Brain pericyte (primary cell): ENCODE results near the gene ALPP.
"Not testable (repeated sequence)": the region's sequence is repeated elsewhere in the genome, so short reads cannot be mapped to it uniquely, and the experiment has no call there.

ENCODE experiments used
- DNase-seq: peaks from one replicate; pipeline ENCODE4 v3.0.0-alpha.2; 2012; ENCODE audit warnings: low read depth, low spot score

The ALPP gene

DNA sequence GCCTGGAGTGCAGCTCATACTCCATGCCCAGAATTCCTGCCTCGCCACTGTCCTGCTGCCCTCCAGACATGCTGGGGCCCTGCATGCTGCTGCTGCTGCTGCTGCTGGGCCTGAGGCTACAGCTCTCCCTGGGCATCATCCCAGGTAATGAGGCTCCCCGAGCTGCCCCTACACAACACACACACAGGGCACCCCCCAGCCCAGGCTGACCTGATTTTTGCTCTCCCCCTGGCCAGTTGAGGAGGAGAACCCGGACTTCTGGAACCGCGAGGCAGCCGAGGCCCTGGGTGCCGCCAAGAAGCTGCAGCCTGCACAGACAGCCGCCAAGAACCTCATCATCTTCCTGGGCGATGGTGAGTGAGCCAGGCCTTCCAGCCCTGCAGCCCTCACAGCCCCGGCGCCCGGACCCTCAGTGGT is at the start of gene ALPP:
Gene ALPP, plus strand, starts transcription at position 17 of the 417 bp plus-strand sequence. Its CDS starts 52 bp downstream, at position 69.
- not testable (repeated sequence) for DNase-seq

DNA sequence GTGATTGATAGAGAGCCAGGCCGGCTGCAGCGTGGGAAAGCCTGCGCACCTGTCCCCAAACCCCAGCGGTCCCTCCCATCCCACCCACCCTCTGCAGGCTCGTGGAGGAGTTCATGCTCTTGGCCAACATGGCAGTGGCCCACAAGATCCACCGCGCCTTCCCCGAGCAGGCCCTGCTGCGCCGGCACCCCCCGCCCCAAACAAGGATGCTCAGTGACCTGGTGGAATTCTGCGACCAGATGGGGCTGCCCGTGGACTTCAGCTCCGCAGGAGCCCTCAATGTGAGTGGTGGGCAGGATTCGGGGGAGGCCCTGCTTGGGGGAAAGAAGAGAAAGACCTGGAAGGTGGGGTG is 48.9 kb upstream of the ALPP start:
- DNase-seq, result no peak

DNA sequence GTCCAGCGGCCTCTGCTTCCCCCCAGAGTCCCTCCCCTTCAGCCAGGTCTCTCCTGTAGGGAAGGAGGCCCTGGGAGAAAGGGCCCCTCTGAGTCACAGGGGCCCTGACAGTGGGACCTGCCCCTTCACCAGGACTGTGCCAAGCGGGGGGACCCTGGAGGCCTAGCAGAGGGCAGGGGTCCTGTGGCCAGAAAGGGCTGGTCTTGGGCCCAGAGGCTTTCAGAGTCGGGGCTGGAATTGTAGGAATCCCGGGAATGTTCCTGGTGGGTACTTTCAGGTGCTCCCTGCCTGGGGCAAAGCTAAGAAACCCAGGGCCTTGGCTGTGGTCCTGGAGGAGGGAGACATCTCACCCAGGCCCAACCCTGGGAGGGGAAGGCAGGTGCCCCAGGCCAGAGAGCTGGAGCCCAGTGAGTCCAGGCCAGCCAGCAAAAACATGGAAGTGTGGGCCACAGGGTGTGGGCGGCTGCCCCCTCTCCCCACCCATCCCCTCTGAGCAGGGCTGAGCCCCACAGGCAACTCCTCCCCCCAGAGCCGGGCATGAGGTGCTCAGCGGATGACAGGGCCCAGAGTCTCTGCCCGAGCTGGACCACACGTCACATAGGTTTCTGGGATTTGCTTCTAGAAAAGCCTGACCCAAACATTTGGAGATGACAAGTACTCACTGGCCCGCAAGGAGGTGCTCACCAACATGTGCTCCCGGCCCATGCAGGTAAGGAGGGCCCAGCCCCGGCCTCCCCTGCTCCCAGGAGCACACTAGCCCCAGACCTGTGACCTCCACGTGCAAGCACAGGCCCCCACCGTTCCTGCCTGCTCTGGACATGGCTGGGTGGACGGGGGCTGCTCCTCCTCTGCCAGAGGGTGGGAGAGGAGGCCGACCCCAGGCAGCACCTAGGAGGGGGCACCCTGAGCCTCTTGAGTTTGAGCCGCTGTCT is 48.2 kb upstream of the ALPP start:
- no peak for DNase-seq

DNA sequence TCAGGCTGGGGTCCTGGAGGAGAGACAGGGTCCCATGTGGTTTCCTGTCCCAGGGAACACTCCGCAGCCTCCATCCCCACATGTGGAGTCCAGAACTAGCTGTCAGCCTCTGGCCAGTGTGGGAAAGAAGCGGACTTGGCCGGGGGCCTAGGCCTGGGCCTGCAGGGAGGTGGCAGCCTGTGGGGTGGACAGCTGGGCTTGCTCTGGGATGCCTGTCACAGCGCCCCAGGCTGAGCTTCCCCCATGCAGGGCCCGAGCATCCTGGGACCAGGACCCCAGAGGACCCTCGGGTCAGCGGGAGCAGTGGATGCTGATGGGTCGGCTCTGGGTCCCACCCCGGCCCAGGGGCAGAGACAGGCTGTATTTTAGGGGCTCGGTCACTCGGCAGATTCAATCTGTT is 47.5 kb upstream of the ALPP start:
- not testable (repeated sequence) for DNase-seq

DNA sequence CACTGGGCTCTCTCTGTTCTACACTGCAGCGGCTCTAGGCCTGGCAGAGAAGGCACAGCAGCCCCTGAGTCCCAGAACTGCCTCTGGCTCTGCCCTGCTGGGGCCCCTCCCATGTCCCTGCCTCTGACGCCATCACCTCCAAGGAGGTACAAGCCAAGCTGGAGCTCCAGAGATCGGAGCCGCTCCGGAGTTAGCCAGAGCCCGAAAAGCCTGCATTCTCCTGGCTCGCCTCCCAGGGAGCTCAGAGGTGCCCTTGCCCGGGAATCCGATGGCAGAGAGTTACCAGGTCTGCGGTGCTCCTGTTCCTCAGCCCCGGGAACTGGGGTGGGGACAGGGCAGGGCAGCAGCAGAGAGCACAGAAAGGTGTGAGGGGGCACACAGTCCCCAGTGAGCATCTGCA is 46.9 kb upstream of the ALPP start:
- DNase-seq, result not testable (repeated sequence)

DNA sequence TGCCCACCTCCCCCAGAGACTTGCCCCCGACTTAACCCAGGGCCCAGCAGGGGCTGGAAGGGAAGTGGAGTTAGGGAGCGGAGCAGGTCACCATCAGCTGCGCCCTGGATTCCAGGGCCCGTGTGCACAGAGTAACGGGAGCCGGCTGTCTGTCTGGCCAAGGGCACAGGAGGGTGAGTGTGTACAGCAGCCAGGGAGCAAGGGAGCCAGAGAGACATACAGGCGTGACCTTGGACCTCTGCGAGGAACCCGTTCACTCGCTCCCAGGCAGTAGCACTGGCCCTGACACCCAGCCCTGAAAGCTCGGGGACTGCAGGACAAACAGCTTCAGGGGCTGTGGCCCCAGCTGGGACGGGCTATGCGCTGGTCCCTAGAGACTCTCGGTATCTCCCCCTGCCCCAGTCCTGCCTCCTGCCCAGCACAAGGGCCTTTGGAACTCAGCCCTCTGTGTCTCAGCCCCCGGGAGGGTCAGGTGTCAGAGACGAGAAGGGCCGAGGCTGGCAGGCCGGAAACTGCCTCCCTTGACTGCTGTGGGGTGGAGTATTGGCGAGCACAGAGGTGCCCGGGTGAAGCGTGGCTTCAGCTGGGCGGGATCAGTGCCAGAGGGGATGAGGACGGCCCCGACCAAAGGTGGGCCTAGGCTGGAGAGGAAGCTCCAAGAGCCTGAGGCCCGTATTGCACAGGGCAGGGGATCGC is 46.2 kb upstream of the ALPP start:
- DNase-seq, result not testable (repeated sequence)

DNA sequence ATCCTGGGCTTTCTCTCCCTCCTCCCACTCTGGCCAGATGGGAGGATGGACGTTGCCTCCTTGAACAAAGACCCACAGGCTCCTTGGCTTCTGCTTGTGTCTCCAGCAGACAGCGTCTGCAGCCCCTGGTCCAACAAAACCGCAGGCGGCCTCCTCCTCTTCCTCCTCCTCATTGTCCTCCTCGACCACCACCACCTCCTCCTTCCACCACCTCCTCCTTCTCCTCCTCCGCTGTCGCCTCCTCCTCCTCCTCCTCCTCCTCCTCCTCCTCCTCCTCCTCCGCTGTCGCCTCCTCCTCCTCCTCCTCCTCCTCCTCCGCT is 45.7 kb upstream of the ALPP start:
- DNase-seq, result no peak

DNA sequence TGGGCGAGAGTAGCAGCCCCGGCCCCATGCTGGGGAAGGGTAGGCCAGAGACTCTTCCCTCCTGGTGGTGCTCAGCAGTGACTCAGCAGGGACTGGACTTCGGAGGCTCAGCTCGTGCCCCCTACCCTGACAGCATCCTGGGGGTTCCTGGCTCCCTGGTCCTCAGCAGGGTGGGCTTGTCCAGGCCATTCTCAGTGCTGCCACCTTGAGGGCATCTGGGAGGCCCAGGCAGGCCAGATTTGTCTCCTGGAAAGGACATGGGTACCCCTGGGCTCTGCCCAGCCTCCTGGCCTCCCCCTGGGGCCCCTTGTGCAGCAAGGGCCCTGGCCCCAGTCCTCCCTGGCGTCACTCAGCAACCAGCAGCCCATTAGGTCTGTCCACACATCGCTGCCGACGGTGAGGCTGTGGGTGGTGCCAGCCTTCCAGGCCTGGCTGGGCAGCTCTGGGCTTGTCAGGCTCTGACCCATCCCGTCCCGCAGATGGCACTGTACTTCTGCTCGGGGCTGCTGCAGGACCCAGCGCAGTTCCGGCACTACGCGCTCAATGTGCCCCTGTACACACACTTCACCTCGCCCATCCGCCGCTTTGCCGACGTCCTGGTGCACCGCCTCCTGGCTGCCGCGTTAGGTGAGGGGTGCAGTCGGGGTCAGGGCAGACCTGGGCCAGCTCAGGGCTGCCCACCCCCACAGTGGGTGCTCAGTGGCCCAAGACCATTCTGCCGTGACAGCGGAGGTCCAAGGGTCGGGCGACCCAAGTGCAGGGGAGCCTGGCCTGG is 45.0 kb upstream of the ALPP start:
- no peak for DNase-seq

DNA sequence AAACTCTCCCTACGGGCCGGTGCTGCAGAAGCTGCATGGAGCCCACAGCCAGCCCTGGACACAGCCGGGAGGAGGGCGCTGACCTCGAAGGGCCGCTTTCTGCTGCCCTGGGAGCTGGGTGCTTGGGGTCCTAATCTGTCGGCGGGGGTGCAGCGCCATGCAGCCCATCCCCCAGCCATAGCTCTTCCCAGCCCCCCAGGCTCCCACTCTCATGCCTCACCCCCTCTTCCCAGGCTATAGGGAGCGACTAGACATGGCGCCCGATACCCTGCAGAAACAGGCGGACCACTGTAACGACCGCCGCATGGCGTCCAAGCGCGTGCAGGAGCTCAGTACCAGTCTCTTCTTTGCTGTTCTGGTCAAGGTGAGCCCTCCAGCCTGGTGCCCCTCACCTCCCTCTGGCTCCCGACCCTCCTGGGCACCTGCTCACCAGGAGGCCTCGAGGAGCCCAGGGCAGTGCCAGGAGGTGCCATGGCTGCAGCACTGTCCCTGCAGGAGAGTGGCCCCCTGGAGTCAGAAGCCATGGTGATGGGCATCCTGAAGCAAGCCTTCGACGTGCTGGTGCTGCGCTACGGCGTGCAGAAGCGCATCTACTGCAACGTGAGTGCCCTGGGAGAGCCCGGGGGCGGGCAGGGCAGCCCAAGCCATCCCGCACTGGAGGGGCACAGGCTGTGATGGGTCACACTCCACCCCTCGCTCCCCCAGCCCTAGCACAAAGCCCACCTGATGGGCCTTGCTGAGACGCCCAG is 44.2 kb upstream of the ALPP start:
- DNase-seq, result not testable (repeated sequence)

DNA sequence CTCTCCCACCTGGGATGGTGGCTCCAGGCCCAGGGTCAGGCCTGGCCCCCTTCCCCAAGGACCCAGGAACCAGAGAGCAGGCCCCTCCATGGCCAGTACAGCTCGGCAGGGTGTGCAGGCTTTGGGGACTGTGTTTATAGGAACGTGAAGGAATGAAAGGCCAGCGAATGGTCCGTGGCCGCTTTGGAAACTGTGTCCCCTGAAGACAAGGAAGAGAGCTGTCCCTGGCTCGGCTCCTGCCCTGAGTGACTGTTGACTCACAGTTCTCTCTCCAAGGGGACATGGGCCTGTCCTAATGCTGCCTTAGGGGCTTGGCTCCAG is 43.7 kb upstream of the ALPP start:
- DNase-seq, result not testable (repeated sequence)

DNA sequence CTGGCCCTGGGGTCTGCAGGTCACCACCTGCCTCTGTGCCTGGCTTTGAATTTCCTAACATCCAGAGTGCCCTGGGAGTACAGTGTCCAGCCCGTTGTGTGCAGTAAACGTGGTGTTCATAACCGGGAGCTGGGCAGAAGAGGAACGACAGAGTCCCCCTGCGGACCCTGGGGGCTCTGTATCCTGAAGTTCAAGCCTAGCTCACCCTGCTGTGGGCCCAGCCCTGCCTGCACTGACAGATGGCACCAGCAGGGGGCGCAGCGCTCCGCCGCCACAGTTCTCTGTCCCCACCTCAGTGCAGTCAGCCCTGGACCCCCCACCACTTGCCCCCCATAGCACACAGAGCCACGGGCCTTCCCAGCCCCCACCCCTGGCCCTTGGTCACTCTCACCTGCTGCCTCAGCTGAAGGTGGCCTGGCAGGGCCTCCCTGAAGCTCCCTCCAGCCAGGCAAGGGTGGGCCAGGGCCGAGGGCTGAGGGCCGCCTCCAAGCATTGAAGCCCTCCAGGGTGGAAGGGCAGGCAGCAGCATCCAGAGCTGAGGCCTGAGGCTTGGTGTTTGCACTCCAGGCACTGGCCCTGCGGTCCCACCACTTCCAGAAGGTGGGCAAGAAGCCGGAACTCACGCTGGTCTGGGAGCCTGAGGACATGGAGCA is 43.2 kb upstream of the ALPP start:
- DNase-seq, result not testable (repeated sequence)

DNA sequence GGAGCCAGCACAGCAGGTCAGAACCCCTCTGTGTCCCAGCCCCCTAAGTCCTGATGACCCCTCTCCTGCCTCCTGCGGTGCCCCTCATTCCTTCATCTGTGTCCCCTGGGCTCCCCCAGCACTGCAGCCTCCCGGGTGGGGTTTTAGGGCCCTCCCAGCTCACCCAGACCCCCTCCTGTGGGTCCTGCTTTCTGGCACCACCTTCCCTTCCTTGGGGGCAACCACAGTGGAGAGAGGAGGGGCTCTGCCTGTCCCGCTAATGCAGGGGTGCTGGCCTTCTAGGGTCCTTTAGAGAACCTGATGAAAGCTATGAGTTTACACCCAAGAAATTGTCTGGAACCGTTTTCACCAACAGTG is 42.7 kb upstream of the ALPP start:
- DNase-seq, result no peak

DNA sequence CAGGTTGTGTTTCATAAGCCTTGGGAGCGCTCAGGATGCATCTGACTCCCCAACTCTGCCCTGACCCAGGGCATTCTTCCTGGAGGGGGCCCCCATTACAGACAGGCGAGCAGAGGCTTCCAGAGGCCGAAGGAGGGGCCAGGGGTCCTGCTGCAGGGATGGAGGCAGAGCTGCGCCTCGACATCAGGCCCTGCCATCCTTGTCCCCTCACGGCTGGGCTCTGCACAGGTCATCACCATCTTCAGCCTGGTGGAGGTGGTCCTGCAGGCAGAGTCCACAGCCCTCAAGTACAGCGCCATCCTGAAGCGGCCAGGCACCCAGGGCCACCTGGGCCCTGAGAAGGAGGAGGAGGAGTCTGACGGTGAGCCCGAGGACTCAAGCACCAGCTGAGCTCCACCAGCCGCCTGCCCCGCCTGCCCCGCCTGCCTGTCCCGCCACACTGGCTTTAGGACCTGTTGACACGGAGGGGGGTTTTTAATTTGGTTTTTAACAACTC is 42.3 kb upstream of the ALPP start:
- no peak for DNase-seq

DNA sequence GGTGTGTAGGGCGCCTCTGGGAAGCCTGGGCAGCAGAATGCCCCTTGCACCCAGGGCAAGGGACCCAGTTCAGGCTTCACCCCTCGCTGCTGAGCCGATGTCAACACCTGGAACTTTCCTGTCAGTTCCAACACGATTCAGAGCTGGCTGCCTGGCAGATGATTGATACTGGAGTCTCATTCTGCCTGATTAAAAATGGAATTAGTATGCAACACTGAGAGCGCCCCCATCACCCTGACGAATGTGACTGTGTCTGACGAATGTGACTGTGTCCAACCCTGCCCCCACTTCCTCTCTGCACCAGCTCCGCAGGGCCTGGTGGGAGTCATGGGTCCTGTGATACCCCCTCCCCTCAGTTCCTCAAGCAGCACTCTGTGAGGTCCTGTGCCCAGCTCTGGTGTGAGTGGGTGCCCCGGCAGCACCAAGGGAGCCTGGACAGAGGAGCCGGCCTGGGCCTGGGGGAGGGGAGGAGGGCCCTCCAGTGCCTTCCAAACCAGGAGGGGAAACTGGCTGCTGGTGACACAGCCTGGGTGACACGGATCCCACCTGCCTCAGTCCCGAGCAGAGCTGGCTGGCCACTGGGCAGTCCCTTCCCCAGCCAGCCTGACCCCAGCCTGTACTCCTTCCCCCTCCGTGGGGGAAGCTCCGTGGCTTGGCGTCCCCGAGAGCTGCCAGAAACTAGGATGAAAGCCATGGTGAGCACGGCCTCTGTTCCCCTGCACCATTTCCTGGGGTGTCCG is 41.4 kb upstream of the ALPP start:
- DNase-seq, result no peak

DNA sequence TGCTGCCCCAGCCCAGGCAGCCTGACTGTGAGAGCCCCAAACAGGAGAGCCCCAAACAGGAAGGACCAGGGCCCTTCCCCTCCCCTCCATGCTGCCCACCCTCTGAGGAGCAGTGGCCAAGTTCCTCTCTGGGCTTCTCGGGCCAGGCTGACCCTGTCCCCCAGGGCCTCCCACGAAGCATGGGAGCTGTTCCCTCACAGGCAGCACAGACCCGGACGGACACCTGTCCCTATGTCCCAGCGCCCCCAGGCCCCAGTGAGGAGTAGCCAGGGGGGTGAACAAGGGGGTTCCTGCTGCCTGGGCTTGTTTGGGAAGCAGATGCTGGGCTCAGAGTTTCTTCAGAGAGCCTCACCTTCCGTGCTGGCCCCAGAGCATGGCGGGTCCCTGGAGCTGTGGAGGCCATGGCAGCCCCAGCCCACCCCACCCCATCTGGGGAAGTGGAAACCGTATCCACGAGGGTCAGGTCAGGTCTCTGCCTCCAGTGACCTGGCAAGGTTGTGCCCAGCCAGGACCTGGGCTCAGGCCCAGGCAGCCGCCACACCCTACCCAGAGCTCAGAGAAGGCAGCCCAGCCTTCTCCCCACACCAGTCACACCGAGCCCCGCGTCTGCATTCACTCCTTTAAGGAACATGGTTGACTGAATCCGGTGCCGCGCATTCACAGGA is 40.3 kb upstream of the ALPP start:
- not testable (repeated sequence) for DNase-seq

DNA sequence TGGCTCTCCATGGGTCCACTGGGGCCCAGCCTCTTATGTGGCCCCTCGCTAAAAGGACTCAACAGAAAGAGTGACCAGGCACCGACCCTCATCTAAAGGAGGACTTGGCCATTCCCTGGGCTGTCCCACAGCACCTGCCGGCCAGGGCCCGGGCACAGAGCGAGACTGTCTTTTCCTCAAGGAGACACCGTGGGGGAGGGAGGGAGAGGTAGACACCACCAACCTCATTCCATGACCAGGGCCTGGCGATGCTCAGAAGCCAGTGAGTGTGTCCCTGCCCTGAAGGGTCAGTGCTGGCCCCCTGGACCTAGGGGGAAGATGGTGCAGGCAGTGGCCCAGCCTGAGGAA is 39.8 kb upstream of the ALPP start:
- DNase-seq, result no peak

DNA sequence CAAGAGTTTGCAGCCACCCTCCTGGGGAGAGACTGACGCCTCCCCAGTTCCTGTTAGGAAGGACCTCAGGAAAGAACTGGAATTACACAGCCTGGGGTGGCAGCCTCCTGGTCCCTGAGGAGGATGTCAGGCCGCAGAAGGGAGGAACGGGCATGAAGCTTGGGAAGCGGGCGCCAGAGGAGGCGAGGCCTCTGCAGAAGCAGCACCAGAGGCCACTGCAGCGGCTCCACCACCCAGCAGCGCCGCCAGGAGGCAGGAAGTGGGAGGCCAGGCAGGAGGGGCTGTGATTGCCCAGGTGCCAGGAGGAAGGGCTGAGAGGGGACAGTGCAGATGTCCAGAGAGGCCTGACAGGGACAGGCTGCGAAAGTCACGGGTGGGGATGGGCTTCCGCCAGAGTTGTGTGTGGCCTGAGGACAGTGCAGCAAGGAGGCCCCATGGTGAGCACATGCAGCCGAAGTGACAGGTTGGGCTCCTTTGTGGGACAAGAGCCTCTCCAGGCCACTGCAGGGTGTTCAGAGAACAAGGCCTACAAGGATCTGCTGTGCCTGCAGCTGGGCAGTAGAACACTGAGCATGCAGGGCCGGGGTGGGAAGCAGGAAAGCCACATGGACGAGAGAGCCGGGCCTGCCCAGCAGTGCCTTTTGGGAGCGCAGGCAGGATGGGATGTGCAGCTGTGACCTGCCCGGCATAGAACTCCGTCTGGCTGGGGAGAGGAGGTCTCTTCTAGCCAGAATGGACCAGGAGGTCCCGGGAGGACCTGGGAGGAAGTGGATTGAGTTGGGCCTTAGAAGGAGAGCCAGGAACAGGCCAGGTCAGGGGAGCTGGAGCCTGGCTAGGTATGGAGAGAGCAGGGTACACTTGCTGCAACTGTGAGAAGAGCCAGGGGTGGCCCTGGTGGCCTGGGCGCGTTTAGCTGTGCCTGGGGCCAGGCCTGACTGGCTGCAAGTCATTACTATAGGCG is 39.1 kb upstream of the ALPP start:
- DNase-seq, result no peak

DNA sequence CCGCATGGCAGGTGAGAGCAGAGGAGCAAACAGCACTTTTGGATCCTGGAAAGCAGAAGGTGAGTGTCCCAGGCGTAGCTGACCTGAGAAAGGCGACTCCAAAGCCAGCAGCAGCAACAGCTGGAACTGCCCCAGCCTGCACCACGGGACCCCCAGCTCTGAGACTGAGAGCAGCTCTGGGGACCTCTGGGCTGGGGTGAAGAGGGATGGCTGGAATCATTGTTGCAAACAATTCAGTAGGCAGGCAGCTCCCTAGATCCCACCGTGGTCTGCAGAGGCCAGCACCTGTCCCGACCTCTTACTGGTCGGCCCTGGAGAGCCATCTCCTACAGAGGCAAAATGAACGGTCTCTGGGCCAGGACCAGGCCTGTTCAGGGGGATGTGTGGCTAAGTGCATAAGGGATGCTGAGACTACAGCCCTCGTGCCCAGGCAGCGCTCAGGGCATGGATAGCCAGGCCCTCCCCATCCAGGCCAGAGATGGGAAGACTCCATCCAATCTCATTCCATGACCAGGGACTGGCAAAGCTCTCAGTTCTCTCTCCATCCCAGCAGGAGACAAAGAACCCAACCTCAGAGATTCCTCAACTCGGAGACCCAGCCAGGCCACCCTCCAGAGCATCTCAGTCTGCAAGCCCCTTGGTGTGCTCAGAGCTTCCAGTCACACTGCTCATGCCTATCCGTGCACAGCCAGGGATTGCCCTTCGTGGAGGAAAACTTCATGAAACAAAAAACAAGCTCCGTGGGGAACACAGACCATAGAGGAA is 38.2 kb upstream of the ALPP start:
- DNase-seq, result no peak
